ENCODE data around the gene THSD7A.

DNA sequence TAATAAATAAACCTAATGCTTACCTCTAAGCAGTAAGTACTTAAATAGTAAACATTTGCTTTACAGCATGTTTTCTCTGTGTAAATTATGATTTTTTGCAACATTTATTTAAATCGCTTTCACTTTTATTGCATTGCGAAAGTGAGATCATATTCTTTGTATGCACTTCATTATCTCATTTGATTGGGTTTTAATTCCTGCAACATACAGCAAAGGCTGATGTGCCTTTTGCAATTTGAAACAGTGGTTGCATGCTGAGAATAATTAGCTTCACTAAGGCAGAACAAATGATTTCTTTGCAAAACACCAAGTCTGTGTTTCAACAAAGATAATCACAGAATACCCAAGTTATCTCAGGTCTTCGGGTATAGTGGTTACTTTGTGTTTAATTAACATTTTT, 16.3 kb upstream of the THSD7A start:
- TF ChIP-seq, protein P1, sequence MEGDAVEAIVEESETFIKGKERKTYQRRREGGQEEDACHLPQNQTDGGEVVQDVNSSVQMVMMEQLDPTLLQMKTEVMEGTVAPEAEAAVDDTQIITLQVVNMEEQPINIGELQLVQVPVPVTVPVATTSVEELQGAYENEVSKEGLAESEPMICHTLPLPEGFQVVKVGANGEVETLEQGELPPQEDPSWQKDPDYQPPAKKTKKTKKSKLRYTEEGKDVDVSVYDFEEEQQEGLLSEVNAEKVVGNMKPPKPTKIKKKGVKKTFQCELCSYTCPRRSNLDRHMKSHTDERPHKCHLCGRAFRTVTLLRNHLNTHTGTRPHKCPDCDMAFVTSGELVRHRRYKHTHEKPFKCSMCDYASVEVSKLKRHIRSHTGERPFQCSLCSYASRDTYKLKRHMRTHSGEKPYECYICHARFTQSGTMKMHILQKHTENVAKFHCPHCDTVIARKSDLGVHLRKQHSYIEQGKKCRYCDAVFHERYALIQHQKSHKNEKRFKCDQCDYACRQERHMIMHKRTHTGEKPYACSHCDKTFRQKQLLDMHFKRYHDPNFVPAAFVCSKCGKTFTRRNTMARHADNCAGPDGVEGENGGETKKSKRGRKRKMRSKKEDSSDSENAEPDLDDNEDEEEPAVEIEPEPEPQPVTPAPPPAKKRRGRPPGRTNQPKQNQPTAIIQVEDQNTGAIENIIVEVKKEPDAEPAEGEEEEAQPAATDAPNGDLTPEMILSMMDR (IDR thresholded peaks at IDR 0.05; ENCODE audit: insufficient read depth, low read depth, low read length) = no peak
- no peak for TF ChIP-seq EZH2 (IDR thresholded peaks at IDR 0.05; ENCODE audit: insufficient read depth, low read length)
